GM23248 (cell line): ENCODE data around the gene PHF21A. TPM values are rescaled to one million over a fixed set of nuclear protein-coding genes. Genes with fewer than 3 reads are reported as not detected.

Source experiments
- DNase-seq: peaks from one replicate; pipeline ENCODE4 v3.0.0-alpha.2; 2015
- H2AFZ ChIP-seq: fragments of 200-600 bp; sonication (generic); 2 replicates; pipeline ENCODE4 v1.6.1; 2016; ENCODE audit warnings: antibody characterized with exemption
- H3F3A ChIP-seq: fragments of 200-600 bp; sonication (generic); 2 replicates; pipeline ENCODE4 v1.6.1; 2016; ENCODE audit warnings: mild to moderate bottlenecking, antibody characterized with exemption, mixed run types; ENCODE audit not compliant: insufficient read depth
- H3K27ac ChIP-seq: fragments of 200-600 bp; sonication (generic); 2 replicates; pipeline ENCODE4 v1.5.1; 2016; ENCODE audit warnings: mild to moderate bottlenecking
- H3K27me3 ChIP-seq: fragments of 200-600 bp; sonication (generic); replicated peaks from 2 replicates; pipeline ENCODE4 v1.6.1; 2016; ENCODE audit warnings: mild to moderate bottlenecking; ENCODE audit not compliant: insufficient read depth
- H3K36me3 ChIP-seq: fragments of 200-600 bp; sonication (generic); 2 replicates; pipeline ENCODE4 v1.6.1; 2016; ENCODE audit warnings: low read depth, mild to moderate bottlenecking
- H3K4me1 ChIP-seq: fragments of 200-600 bp; sonication (generic); 2 replicates; pipeline ENCODE4 v1.6.1; 2016; ENCODE audit warnings: mild to moderate bottlenecking; ENCODE audit not compliant: insufficient read depth
- H3K4me2 ChIP-seq: fragments of 200-600 bp; sonication (generic); one replicate; pipeline ENCODE4 v1.6.1; 2016; ENCODE audit warnings: mild to moderate bottlenecking; ENCODE audit not compliant: unreplicated experiment
- H3K4me3 ChIP-seq: fragments of 200-600 bp; sonication (generic); 2 replicates; pipeline ENCODE4 v1.5.1; 2016; ENCODE audit warnings: mild to moderate bottlenecking
- H3K79me2 ChIP-seq: fragments of 200-600 bp; sonication (generic); 2 replicates; pipeline ENCODE4 v1.6.1; 2016; ENCODE audit warnings: mild to moderate bottlenecking; ENCODE audit not compliant: insufficient read depth
- H3K9ac ChIP-seq: fragments of 200-600 bp; sonication (generic); 2 replicates; pipeline ENCODE4 v1.6.1; 2016; ENCODE audit warnings: mild to moderate bottlenecking
- H3K9me2 ChIP-seq: fragments of 200-600 bp; sonication (generic); 2 replicates; pipeline ENCODE4 v1.6.1; 2016; ENCODE audit warnings: mixed run types, mild to moderate bottlenecking, moderate library complexity; ENCODE audit not compliant: insufficient read depth
- H3K9me3 ChIP-seq: fragments of 200-600 bp; sonication (generic); one replicate; pipeline ENCODE4 v1.6.1; 2017; ENCODE audit warnings: low read depth
- H4K20me1 ChIP-seq: fragments of 200-600 bp; sonication (generic); 2 replicates; pipeline ENCODE4 v1.6.0; 2016; ENCODE audit not compliant: insufficient read depth
- EZH2 ChIP-seq: fragments of 200-600 bp; sonication (generic); IDR thresholded peaks from 2 replicates; pipeline ENCODE4 v1.6.1; 2018; ENCODE audit warnings: antibody characterized with exemption, mild to moderate bottlenecking; ENCODE audit not compliant: insufficient read depth, poor library complexity, severe bottlenecking
- EZH2phosphoT487 ChIP-seq: fragments of 200-600 bp; sonication (generic); IDR thresholded peaks from 2 replicates; pipeline ENCODE4 v1.6.1; 2018; ENCODE audit warnings: antibody characterized with exemption, moderate library complexity, mild to moderate bottlenecking, low read depth; ENCODE audit not compliant: insufficient read depth
- WGBS, 2 experiments: methylation state at CpG; one replicate each; pipeline ENCODE4 v1.1.6; 2015 to 2017; ENCODE audit warnings: low lambda C conversion rate in 2 of 2, low coverage in 1 of 2; ENCODE audit errors: missing lambda C conversion rate in 2 of 2; 5-methylcytosine and 5-hydroxymethylcytosine counted together
- in situ Hi-C: fragments of 300-500 bp; cut with MboI; formaldehyde crosslinking; loops from 2 replicates; pipeline ENCODE4 v1.15.0; 2020
- polyA plus RNA-seq: library from polyadenylated mRNA; unstranded; fragments of >200 nt; fragmentation: Nextera tagmentation; extraction: Ambion mirVana; gene quantifications from 2 replicates; pipeline ENCODE4 v1.2.1, GENCODE V29; 2016
- total RNA-seq: library from RNA; depleted of rRNA; stranded (reverse); fragments of >200 nt; shearing (Covaris generic); gene quantifications from 2 replicates; pipeline ENCODE4 v1.2.3, GENCODE V29; 2014

PHF21A gene
- total and polyA plus RNA-seq, 2 experiments from 2014 or later, result 11.2 to 17.0 TPM

DNA sequence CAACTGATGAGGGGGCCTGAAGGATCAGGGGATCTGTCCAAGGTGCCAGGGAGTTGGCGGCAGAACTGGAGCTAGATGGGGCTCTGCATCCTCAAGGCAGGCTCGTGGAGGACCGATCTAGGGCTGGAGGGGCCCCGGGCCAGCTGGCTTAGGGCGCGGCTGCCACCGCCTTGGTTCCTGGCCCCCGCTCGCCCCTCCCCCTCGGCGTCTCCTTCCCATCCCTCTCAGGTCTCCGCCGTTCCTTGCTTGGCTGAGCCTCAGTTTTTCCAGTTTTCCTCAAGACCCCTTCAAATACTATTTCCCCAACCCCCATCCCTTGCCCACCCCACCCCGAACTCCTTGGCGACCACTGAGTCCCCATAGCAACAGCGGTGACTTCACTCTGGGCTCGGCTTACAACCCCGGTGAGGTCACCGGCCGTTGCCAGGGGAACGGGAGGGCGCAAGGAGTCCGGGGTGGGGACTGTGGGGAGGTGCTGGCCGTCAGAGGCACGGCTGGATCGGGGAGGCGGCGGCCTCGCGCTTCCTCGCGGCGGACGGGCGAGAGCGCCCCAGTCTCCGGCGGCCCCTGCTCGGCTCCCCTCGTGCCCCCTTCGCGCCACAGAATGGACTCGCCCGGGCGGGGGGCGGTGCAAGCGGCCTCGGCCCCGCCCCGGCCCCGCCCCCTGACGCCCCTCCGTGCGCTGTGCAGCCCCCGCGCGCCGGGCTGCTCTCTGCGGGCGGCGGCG is 221.6 kb downstream of the PHF21A start:
- DNase-seq, result peak; percentile 95
- Histone ChIP-seq H3K4me2 (peak overlapping the region; percentile 93), H3F3A (no peaks in the 10 kb centered on the region), H3K27ac (peak overlapping the region; percentile 41; the same call in 1 of the 2 replicates), H3K79me2 (no peaks in the 10 kb centered on the region), H3K4me1 (no peaks in the 10 kb centered on the region), H3K9me2 (no peaks in the 10 kb centered on the region), H3K9me3 (no peaks in the 10 kb centered on the region), H3K36me3 (no peaks in the 10 kb centered on the region), H4K20me1 (no peaks in the 10 kb centered on the region), H3K27me3 (no peaks in the 10 kb centered on the region), H3K4me3 (peak overlapping the region; percentile 75), H2AFZ (peak overlapping the region; percentile 80), H3K9ac (peak overlapping the region; percentile 85)
- TF ChIP-seq EZH2phosphoT487, result no peak
- no peak for TF ChIP-seq EZH2
- WGBS, 2 experiments, result 1 to 3% methylated on average over 25 to 62 of the region's 62 CpGs
- in situ Hi-C loops, result loop anchor here (10.0 kb wide), 1 partner anchor 55 kb away; the partner anchor contains the start of gene CRY2

GRCh38 chr11:45899086-45899447 is 222.2 kb downstream of the PHF21A start:
- Histone ChIP-seq H3K4me3 (peak overlapping the region; percentile 75; the same call in 1 of the 2 replicates), H4K20me1 (no peaks in the 10 kb centered on the region), H3F3A (no peaks in the 10 kb centered on the region), H3K9ac (peak overlapping the region; percentile 85; the same call in 1 of the 2 replicates), H3K9me3 (no peaks in the 10 kb centered on the region), H3K9me2 (no peaks in the 10 kb centered on the region), H3K27ac (0 out of 2 replicates have a peak overlapping the region, but pooled peaks have one; percentile 41), H3K27me3 (no peaks in the 10 kb centered on the region), H2AFZ (no peak overlapping the region), H3K4me2 (peak overlapping the region; percentile 93), H3K36me3 (no peaks in the 10 kb centered on the region), H3K4me1 (no peaks in the 10 kb centered on the region), H3K79me2 (no peaks in the 10 kb centered on the region)
- in situ Hi-C loops, result no loop called here
- DNase-seq, result no peak
- TF ChIP-seq EZH2 (no peak), EZH2phosphoT487 (no peak)
- WGBS, 2 experiments, result 27 to 36% methylated on average over 3 of the region's 3 CpGs

GRCh38 chr11:45897556-45897955 is 223.7 kb downstream of the PHF21A start:
- H3K27me3 ChIP-seq, result no peaks in the 10 kb centered on the region
- H3K36me3 ChIP-seq, result no peaks in the 10 kb centered on the region
- 69 to 70% methylated on average over 6 of the region's 6 CpGs for WGBS, 2 experiments
- no peaks in the 10 kb centered on the region for H3K9me2 ChIP-seq
- no peaks in the 10 kb centered on the region for H4K20me1 ChIP-seq
- no peak overlapping the region for H3K27ac ChIP-seq
- no peaks in the 10 kb centered on the region for H3K79me2 ChIP-seq
- no peaks in the 10 kb centered on the region for H3K4me1 ChIP-seq
- H3K4me3 ChIP-seq, result no peak overlapping the region
- DNase-seq, result no peak
- no peak overlapping the region for H3K4me2 ChIP-seq
- no peak overlapping the region for H2AFZ ChIP-seq
- in situ Hi-C loops, result no loop called here
- TF ChIP-seq EZH2 (no peak), EZH2phosphoT487 (no peak)
- no peaks in the 10 kb centered on the region for H3K9me3 ChIP-seq
- no peaks in the 10 kb centered on the region for H3F3A ChIP-seq
- H3K9ac ChIP-seq, result no peak overlapping the region

GRCh38 chr11:45896422-45896984 is 224.8 kb downstream of the PHF21A start:
- no peak for DNase-seq
- no peaks in the 10 kb centered on the region for H3K36me3 ChIP-seq
- 20 to 28% methylated on average over 15 to 17 of the region's 19 CpGs for WGBS, 2 experiments

More at GRCh38 chr11:45896422-45896984, 224.8 kb downstream of the PHF21A start:
- TF ChIP-seq EZH2 (no peak), EZH2phosphoT487 (no peak)
- Histone ChIP-seq H3K9me3 (no peaks in the 10 kb centered on the region), H3K9me2 (no peaks in the 10 kb centered on the region), H3K4me3 (no peak overlapping the region), H2AFZ (no peak overlapping the region), H3K79me2 (no peaks in the 10 kb centered on the region), H3K27ac (no peak overlapping the region), H3K4me2 (no peak overlapping the region), H3K9ac (no peak overlapping the region), H4K20me1 (no peaks in the 10 kb centered on the region), H3K27me3 (no peaks in the 10 kb centered on the region), H3F3A (no peaks in the 10 kb centered on the region), H3K4me1 (no peaks in the 10 kb centered on the region)
- in situ Hi-C loops, result no loop called here
